K562 (cell line): ENCODE results near the gene ICAM2. TPM values are rescaled to one million over a fixed set of nuclear protein-coding genes. Genes with fewer than 3 reads are reported as not detected.
"Not testable (repeated sequence)": the region's sequence is repeated elsewhere in the genome, so short reads cannot be mapped to it uniquely, and the experiment has no call there.

Experiments
- ATAC-seq: fragments of 200-7000 bp; cut with Tn5 transposase; 3 replicates; pipeline ENCODE4 v1.9.1; 2020; ENCODE audit warnings: moderate library complexity
- BruUV-seq: library from RNA; stranded (reverse); fragments of 400-500 nt; replicated peaks from 2 replicates; lab custom pipeline; 2021; lab: Mats Ljungman, UMichigan
- CTCF ChIA-PET: fragments of 300-600 bp; formaldehyde crosslinking; extraction: SDS; loops from one replicate; lab custom pipeline; 2021; ENCODE audit warnings: low intra/inter-chr PET ratio; lab: Yijun Ruan, JAX
- POLR2A ChIA-PET: fragments of 300-600, 350-650 bp; sonication (Branson Sonifier 250); formaldehyde crosslinking; extraction: SDS; loops from one replicate; lab custom pipeline; 2021; ENCODE audit warnings: antibody characterized with exemption, inconsistent platforms; lab: Yijun Ruan, JAX
- DNase-seq, 4 experiments: peaks; one replicate each; pipeline versions ENCODE4 v3.0.0 to v3.0.0-alpha.2; 2011 to 2018; ENCODE audit warnings: low spot score in 3 of 4, mixed read lengths in 3 of 4; ENCODE audit errors: extremely low read depth in 1 of 4
- FAIRE-seq: peaks from 2 replicates; lab custom pipeline; 2011; peaks lifted over from hg19 to GRCh38; lab: Jason Lieb, UNC
- H2AFZ ChIP-seq: 2 replicates; pipeline ENCODE4 v1.6.0; 2011; ENCODE audit warnings: low read depth, low read length, control low read depth, inconsistent platforms
- H3K27ac ChIP-seq: fragments of 200-600 bp; 3 replicates; pipeline ENCODE4 v1.8.0; 2011; ENCODE audit warnings: low read depth, mild to moderate bottlenecking, control low read depth, inconsistent platforms, low read length, moderate library complexity, mixed read lengths; ENCODE audit errors: extremely low read depth
- H3K27me3 ChIP-seq, 2 experiments: fragments of 300-600 bp in 1 of 2; 2 replicates in 1 of 2; 3 replicates in 1 of 2; pipeline versions ENCODE4 v1.6.0 to v1.8.0; 2011; ENCODE audit warnings: inconsistent platforms in 2 of 2, low read length in 2 of 2, mild to moderate bottlenecking in 1 of 2, mixed read lengths in 1 of 2, moderate library complexity in 1 of 2; ENCODE audit not compliant: control insufficient read depth in 2 of 2, insufficient read depth in 2 of 2
- H3K36me3 ChIP-seq: fragments of 300-600 bp; 3 replicates; pipeline ENCODE4 v1.8.0; 2011; ENCODE audit warnings: mild to moderate bottlenecking, low read length, inconsistent platforms; ENCODE audit not compliant: control insufficient read depth, insufficient read depth
- H3K4me1 ChIP-seq, 2 experiments: fragments of 200-600 bp in 1 of 2; replicated peaks in 1 of 2; 2 replicates in 1 of 2; 3 replicates in 1 of 2; pipeline versions ENCODE4 v1.5.1 to v1.8.0; 2011; ENCODE audit warnings: inconsistent platforms in 2 of 2, low read length in 2 of 2, mild to moderate bottlenecking in 1 of 2, mixed read lengths in 1 of 2, moderate library complexity in 1 of 2; ENCODE audit not compliant: control insufficient read depth in 2 of 2, insufficient read depth in 2 of 2
- H3K4me2 ChIP-seq: 2 replicates; pipeline ENCODE4 v1.6.1; 2011; ENCODE audit warnings: low read length, control low read depth, inconsistent platforms, mixed read lengths; ENCODE audit not compliant: insufficient read depth
- H3K4me3 ChIP-seq: fragments of 200-600 bp; sonication (generic), shearing (Covaris generic); 2 replicates; pipeline ENCODE4 v1.5.1; 2016; ENCODE audit warnings: control low read depth, inconsistent platforms
- H3K79me2 ChIP-seq: fragments of 200-600 bp; 3 replicates; pipeline ENCODE4 v1.8.0; 2011; ENCODE audit warnings: low read length, inconsistent platforms; ENCODE audit not compliant: control insufficient read depth, insufficient read depth
- H3K9ac ChIP-seq, 2 experiments: 2 replicates each; pipeline versions ENCODE4 v1.6.0 to v1.6.1; 2011; ENCODE audit warnings: low read depth in 2 of 2, low read length in 2 of 2, control low read depth in 1 of 2, inconsistent platforms in 1 of 2, mild to moderate bottlenecking in 1 of 2, mixed read lengths in 1 of 2; ENCODE audit not compliant: insufficient read depth in 1 of 2
- H3K9me1 ChIP-seq: one replicate; pipeline ENCODE4 v1.6.0; 2011; ENCODE audit warnings: inconsistent platforms, mild to moderate bottlenecking, low read length, moderate library complexity; ENCODE audit not compliant: control insufficient read depth, insufficient read depth
- H3K9me3 ChIP-seq: replicated peaks from 2 replicates; pipeline ENCODE4 v1.5.1; 2011; ENCODE audit warnings: low read depth, low read length, inconsistent platforms; ENCODE audit not compliant: control insufficient read depth, insufficient read depth
- H4K20me1 ChIP-seq: replicated peaks from 2 replicates; pipeline ENCODE4 v1.6.1; 2011; ENCODE audit warnings: low read length, inconsistent platforms, mixed read lengths; ENCODE audit not compliant: control insufficient read depth, insufficient read depth
- ARHGAP35 ChIP-seq: fragments of 450-650 bp; IDR thresholded peaks from 2 replicates; pipeline ENCODE4 v1.6.1; 2018; ENCODE audit not compliant: partially characterized antibody
- POLR2AphosphoS2 ChIP-seq: IDR thresholded peaks from 2 replicates; pipeline ENCODE4 v1.6.1; 2012; ENCODE audit warnings: low read length, improper control_type of control experiment
- TAF9B ChIP-seq: fragments of 450-650 bp; IDR thresholded peaks from 2 replicates; pipeline ENCODE4 v1.6.1; 2018; ENCODE audit warnings: mild to moderate bottlenecking; ENCODE audit not compliant: partially characterized antibody
- ZNF431 ChIP-seq: sonication (generic); formaldehyde crosslinking; IDR thresholded peaks from 2 replicates; pipeline ENCODE4 v1.8.0; 2022; ENCODE audit warnings: mild to moderate bottlenecking, missing genetic modification reagents
- ZNF766 ChIP-seq: fragments of 200-800 bp; sonication (Bioruptor generic); conservative IDR thresholded peaks from 2 replicates; pipeline ENCODE4 v1.6.1; 2016; ENCODE audit warnings: missing genetic modification characterization, missing compliant biosample characterization
- WGBS: fragments of 100-300 bp; shearing (Covaris generic); methylation state at CpG from one replicate; pipeline ENCODE4 v1.1.6; 2016; ENCODE audit warnings: low coverage, mixed read lengths; ENCODE audit not compliant: insufficient coverage; ENCODE audit errors: missing lambda C conversion rate; 5-methylcytosine and 5-hydroxymethylcytosine counted together
- in situ Hi-C: fragments of 300-500 bp; cut with MboI; formaldehyde crosslinking; loops from 4 replicates; pipeline ENCODE4 v1.15.0; 2018; ENCODE audit warnings: inconsistent platforms, mixed read lengths
- intact Hi-C: fragments of 100-400 bp; cut with micrococcal nuclease; formaldehyde crosslinking; loops from 2 replicates; pipeline ENCODE4 v1.14.2; 2022
- polyA plus RNA-seq, 8 experiments: library from polyadenylated mRNA; depleted of rRNA in 4 of 8; stranded (reverse) in 5 of 8; unstranded in 3 of 8; fragments of >200 nt; fragmentation: Nextera tagmentation in 2 of 8; fragmentation: Illumina TruSeq in 1 of 8; extraction: Ambion mirVana in 2 of 8; extraction: Trizol in 1 of 8; gene quantifications; 2 replicates each; pipeline versions ENCODE4 v1.2.1 to v1.2.3, GENCODE V29; 2011 to 2014; ENCODE audit warnings: inconsistent platforms in 1 of 8, missing spikeins in 1 of 8
- total RNA-seq, 7 experiments: library from RNA; depleted of rRNA in 6 of 7; stranded (reverse); fragments of >200 nt in 6 of 7; fragmentation: Illumina TruSeq in 2 of 7; extraction: Trizol in 2 of 7; gene quantifications; 2 replicates each; pipeline versions ENCODE4 v1.2.1 to v1.2.3, GENCODE V29; 2011 to 2021; ENCODE audit warnings: low replicate concordance in 1 of 7

Gene ICAM2
- total and polyA plus RNA-seq, 9 of the 15 experiments (the other 6 are each of a cell fraction or from before 2014, with no cell fraction given): 37.9 to 89.4 (median 60.6) TPM

DNA sequence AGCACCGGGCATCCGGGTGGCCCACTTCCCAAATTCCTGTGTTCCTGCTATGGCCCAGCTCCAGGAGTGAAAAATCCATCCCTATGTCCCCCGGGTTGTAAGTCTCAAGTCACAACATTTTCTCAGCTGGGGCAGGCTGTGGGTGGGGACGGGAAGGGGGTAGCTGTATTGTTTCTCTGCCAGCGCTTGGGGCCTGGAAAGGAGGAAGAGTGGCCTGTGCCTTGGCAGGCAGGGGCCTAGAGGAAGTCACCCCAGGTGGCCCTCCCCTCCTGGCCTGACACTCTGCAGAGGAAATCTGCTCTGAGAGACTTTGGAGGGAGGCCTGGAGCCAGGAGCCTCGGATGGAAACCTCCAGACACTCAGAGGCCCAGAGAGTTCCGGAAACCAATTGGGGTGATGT lies 37.1 kb downstream of the ICAM2 start (continued):
- TF ChIP-seq POLR2AphosphoS2 (no peak), TAF9B (no peak), ARHGAP35 (no peak)

DNA sequence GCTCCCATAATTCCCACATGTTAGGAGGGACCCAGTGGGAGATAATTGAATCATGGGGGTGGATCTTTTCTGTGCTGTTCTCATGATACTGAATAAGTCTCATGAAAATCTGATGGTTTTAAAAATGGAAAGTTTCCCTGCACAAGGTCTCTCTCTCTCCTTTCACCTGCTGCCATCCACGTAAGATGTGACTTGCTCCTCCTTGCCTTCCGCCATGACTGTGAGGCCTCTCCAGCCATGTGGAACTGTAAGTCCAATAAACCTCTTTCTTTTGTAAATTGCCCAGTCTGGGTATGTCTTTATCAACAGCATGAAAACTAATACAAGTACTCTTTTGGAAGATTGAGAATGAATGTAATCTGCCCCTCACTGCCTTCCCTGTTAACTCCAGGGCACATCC lies 37.8 kb downstream of the ICAM2 start:
- POLR2A ChIA-PET, H3K79me2 ChIP-seq, H3K9me1 ChIP-seq, BruUV-seq, H4K20me1 ChIP-seq, in situ Hi-C loops, DNase-seq, H3K4me2 ChIP-seq, H3K9me3 ChIP-seq, H2AFZ ChIP-seq, H3K4me3 ChIP-seq, intact Hi-C loops, CTCF ChIA-PET, FAIRE-seq, H3K27ac ChIP-seq, H3K36me3 ChIP-seq, H3K9ac ChIP-seq, H3K27me3 ChIP-seq, ATAC-seq: not testable (repeated sequence)
- peak; percentile 95 for TF ChIP-seq ZNF431 (CRISPR knock-in tag)
- peak; percentile 84 for TF ChIP-seq ZNF766
- H3K4me1 ChIP-seq: peaks cover 7 to 21% of the 10 kb centered on the region in 2 experiments; a peak in 4 of 5 replicates
- 50% methylated on average over 2 of the region's 2 CpGs for WGBS
